Choroid plexus epithelial cell (primary cell): ENCODE measurements around the gene SREBF1.

Experiments used
- DNase-seq: peaks from one replicate; pipeline ENCODE4 v3.0.0-alpha.2; 2010; ENCODE audit warnings: low read depth
- H3K4me3 ChIP-seq: 2 replicates; pipeline ENCODE4 v1.5.1; 2011; ENCODE audit warnings: low read depth, mild to moderate bottlenecking, control low read depth, low read length, moderate library complexity
- CTCF ChIP-seq: conservative IDR thresholded peaks from 2 replicates; pipeline ENCODE4 v1.5.1; 2011; ENCODE audit warnings: low read depth, mild to moderate bottlenecking, control low read depth, inconsistent platforms, low read length, moderate library complexity

Gene SREBF1

DNA sequence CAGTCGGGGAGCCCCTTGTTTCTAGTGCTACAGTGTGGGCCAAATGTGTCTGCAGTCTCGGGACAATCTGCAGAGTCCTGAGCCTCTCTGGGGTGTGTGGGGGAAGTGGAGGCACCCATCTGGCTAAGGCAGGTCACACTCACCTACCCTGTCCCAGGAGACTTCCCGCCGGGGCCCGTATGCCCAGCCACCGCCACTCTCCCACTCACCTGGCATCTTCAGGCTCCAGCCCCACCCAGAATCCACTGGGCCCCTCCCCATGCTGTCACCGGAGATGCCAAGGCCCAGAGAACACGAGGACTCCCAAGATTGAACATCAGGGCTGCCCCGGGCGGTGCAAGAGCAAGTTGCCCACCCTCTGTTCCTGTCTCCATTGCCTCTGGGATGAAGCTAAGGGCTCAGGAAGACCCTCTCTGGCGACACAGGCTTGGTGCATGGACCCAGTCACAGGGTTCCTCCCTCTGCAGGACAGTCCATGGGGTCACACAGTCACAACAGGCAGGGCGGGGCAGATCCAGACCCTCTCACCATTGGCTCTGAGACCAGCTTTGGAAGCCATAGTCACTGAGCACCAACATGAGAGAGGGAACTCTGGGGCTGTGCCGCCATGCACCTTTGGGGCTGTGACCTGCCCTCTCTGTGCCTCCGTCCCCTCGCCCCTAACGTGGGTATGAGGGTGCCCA, 38.1 kb downstream of the SREBF1 start:
- TF ChIP-seq CTCF: no peak
- DNase-seq: no peak
- H3K4me3 ChIP-seq: no peak overlapping the region

- TF ChIP-seq CTCF: no peak
- DNase-seq: no peak
- H3K4me3 ChIP-seq: no peak overlapping the region
Measured at GRCh38 chr17:17798010-17798556, 38.7 kb downstream of the SREBF1 start.

DNA sequence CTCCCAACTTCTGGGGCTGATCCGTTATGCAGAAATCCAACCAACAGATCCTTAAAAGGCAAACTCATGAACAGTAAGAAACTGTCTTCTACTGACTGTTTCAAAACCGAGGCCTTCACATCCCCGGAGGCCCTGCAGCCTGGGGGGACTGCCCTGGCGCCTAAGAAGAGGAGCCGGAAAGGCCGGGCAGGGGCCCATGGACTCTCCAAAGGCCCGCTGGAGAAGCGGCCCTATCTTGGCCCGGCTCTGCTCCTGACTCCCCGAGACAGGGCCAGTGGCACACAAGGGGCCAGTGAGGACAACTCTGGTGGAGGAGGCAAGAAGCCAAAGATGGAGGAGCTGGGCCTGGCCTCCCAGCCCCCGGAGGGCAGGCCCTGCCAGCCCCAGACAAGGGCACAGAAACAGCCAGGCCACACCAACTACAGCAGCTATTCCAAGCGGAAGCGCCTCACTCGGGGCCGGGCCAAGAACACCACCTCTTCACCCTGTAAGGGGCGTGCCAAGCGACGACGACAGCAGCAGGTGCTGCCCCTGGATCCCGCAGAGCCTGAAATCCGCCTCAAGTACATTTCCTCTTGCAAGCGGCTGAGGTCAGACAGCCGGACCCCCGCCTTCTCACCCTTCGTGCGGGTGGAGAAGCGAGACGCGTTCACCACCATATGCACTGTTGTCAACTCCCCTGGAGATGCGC, 39.5 kb downstream of the SREBF1 start:
- H3K4me3 ChIP-seq: no peak overlapping the region
- no peak for TF ChIP-seq CTCF
- DNase-seq: no peak

DNA sequence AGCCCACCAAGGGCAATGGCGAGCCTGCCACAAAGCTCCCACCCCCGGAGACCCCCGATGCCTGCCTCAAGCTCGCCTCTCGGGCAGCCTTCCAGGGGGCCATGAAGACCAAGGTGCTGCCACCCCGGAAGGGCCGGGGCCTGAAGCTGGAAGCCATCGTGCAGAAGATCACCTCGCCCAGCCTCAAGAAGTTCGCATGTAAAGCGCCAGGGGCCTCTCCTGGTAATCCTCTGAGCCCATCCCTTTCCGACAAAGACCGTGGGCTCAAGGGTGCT, 40.1 kb downstream of the SREBF1 start:
- no peak overlapping the region for H3K4me3 ChIP-seq
- no peak for DNase-seq

DNA sequence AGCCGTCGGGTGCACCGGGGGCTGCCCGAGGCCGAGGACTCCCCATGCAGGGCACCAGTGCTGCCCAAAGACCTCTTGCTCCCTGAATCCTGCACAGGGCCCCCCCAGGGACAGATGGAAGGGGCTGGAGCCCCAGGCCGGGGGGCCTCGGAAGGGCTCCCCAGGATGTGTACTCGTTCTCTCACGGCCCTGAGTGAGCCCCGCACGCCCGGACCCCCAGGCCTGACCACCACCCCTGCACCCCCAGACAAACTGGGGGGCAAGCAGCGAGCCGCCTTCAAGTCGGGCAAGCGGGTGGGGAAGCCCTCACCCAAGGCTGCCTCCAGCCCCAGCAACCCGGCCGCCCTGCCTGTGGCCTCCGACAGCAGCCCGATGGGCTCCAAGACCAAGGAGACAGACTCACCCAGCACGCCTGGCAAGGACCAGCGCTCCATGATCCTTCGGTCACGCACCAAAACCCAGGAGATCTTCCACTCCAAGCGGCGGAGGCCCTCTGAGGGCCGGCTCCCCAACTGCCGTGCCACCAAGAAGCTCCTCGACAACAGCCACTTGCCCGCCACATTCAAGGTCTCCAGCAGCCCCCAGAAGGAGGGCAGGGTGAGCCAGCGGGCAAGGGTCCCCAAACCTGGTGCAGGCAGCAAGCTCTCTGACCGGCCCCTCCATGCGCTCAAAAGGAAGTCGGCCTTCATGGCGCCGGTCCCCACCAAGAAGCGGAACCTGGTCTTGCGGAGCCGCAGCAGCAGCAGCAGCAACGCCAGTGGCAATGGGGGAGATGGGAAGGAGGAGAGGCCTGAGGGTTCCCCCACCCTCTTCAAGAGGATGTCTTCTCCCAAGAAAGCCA, 40.6 kb downstream of the SREBF1 start:
- DNase-seq: no peak
- H3K4me3 ChIP-seq: no peak overlapping the region
- no peak for TF ChIP-seq CTCF

More for the DNA sequence above, 40.1 kb downstream of the SREBF1 start:
- no peak for TF ChIP-seq CTCF

GRCh38 chr17:17795296-17795695, 41.5 kb downstream of the SREBF1 start:
- TF ChIP-seq CTCF: no peak
- no peak overlapping the region for H3K4me3 ChIP-seq
- DNase-seq: no peak
